Renal cortex interstitium (tissue), 11 donors: ENCODE results near the gene WDR76. TPM values are rescaled to one million over a fixed set of nuclear protein-coding genes. Genes with fewer than 3 reads are reported as not detected.

Experiments used
- DNase-seq, 11 donors: peaks; one replicate each; pipeline ENCODE4 v3.0.0-alpha.2; 2013; ENCODE audit warnings: low read depth in 9 of 11, low spot score in 4 of 11; ENCODE audit errors: extremely low read depth in 1 of 11
- polyA plus RNA-seq, 3 donors: library from polyadenylated mRNA; unstranded; fragments of 120-200 nt; gene quantifications; one replicate each; pipeline ENCODE4 v1.2.1, GENCODE V29; 2013; ENCODE audit not compliant: insufficient read length in 3 of 3

WDR76 gene
- polyA plus RNA-seq, 3 donors: 12.2 to 18.1 (median 16.7) TPM

DNA sequence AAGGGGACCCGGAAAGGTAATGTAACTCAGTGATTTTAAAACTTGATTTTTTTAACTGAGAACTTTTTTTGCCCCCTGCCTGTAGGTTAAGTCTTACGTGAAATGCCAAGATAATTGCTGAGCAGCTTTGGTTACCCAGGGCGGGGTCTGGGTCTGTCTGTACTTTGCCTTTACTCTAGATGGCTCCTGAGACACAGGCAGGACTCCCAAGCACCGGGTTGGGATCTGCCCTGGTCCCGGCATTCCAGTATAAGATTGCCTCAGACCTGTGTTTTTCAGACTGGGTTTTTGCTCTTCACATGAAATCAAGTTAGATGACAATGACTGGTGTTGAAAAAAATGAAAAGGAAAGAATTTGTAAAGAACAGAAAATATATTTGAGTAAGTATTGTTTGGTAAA lies 40.3 kb downstream of the WDR76 start:
- no peak for DNase-seq

DNA sequence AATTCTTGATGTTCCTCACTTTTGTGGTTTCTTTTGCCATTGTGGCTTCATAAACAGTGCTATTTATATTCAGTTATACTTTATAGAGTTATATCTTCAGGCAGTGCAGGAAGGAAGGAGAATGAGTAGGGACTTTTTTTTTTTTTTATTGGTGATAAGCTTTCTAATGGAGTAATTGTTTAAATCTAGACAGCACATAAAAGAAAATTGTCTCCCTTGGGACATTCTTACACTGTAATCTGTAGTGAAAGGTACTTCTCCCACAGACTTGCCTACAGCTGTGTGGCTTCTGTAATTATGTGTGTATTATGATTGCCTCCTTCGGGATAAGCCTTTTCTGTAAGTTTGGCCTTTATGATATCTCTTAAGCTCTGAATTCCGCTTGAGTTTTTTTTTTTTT lies 41.6 kb downstream of the WDR76 start:
- DNase-seq: no peak

DNA sequence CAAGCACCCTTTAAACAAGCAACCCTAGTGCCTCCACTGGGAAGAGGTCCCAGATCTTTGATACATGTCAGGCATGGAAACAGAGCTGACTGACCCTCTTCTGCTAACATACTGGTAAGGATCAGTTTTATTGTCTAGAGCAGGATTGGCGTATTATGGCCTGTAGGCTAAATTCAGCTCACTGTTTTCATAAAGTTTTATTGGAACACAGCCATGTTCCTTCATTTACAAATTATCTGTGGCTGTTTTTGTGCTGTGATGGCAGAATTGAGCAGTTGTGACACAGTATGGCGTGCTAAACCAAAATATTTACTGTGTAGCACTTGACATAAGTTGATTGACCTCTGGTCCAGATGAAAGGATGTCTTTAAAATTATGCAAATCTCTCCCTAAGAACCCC lies 45.0 kb downstream of the WDR76 start:
- DNase-seq: no peak

DNA sequence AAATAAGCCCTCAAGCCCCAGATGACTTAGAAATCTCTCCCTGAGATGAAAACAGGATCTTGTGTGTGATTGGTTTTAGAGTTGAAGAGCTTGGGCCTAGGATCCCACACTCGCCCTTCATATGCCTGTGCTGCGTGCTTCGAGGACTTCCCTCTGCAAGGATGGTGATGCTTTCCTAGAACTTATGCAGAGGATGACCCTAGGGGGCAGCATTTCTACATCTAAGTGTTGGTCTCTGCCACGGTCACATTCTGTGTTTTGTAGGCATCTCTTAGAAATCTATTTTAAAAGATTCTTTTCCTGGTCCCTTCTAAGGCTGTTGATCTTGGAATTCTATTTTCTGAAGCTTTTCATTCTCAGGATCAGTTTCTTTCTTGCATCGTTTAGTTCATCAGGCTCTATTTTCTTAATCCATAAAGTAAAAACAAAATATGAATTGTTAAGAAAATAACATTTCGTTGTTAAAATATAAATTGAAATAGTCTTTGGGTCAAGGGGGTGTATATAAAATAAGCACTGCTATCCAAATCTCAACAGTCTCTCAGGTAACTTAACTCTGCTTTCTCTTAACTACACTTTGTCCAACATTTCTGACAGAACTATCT lies 45.7 kb downstream of the WDR76 start:
- peak; percentile 27 to 73 (median 54) for DNase-seq

DNA sequence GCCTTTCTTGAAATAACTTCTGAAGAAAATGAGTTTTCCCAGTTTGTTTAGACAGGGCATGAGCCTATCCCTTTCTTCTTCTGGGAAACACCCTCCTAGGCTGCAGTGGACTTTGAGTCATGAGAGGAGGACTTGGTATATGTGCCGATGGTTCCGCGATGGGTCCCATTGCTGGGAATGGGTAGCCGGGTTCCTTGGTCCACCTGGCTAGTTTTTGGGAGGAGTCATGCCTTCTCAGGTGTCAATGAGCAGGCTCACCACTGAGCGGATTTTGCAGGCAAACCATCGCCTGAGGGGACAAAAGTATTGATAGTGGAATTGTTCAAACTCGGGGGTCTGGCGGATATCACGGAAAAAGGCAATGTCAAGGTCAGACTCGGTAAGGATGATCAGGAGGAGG lies 46.8 kb downstream of the WDR76 start:
- no peak for DNase-seq

DNA sequence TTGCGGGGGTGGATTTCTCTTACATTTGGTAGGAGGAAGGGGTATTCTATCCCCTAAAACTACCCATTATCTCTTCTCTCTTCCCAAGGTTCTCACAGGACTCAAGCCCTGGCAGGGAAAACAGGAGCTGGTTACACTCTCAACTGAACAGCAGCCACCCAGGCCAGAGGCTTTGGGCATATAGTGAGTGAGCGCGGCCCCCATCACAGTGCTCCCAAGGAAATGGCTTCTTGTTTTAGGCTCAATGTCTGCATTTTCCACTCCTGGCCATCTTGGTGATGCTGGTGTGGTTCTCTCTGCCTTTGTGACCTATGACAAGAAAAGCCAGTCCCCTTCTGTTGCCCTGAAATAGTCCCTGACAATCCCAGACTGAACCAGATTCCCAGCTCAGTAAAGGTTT lies 50.1 kb downstream of the WDR76 start:
- no peak for DNase-seq

DNA sequence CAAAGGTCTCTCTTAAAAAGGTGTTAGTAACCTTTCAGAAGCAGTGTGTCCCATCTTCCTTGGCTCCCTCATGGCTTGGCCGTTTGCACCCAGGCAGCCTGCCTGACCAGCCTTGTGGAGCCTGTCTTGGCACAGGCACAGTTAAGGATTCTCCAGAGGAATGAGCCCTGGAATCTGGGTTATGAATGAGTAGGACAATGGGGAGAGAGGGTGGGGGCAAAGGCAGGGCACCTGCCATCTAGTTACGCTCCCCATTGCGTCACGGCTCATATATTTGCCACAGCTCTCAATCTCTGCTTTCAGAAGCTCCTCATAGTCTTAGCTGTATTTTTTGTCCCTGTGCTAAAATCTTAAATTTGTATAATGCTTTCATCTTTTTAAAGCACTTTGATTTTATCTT lies 50.6 kb downstream of the WDR76 start:
- DNase-seq: peak in 2 of 11 donors; percentile 7 to 21

DNA sequence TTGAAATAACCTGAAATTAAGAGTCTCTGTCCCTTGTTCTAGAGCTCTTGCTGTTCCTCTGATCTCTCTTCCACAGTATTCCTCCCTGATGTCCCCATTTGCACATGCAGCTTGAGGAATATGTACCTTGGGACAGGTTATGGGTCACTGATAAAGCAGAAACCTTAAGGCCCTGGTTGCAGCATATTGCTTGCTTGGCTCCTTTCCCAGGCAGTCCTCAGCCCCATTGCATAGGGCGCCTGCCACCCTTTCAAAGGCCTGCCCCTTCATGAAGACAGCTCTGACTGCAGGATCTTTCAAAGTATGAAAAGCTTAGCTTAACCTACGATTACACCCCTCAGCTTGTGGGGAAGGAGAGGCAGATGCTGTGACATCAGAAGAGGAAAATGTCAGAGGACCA lies 51.6 kb downstream of the WDR76 start:
- DNase-seq: no peak

DNA sequence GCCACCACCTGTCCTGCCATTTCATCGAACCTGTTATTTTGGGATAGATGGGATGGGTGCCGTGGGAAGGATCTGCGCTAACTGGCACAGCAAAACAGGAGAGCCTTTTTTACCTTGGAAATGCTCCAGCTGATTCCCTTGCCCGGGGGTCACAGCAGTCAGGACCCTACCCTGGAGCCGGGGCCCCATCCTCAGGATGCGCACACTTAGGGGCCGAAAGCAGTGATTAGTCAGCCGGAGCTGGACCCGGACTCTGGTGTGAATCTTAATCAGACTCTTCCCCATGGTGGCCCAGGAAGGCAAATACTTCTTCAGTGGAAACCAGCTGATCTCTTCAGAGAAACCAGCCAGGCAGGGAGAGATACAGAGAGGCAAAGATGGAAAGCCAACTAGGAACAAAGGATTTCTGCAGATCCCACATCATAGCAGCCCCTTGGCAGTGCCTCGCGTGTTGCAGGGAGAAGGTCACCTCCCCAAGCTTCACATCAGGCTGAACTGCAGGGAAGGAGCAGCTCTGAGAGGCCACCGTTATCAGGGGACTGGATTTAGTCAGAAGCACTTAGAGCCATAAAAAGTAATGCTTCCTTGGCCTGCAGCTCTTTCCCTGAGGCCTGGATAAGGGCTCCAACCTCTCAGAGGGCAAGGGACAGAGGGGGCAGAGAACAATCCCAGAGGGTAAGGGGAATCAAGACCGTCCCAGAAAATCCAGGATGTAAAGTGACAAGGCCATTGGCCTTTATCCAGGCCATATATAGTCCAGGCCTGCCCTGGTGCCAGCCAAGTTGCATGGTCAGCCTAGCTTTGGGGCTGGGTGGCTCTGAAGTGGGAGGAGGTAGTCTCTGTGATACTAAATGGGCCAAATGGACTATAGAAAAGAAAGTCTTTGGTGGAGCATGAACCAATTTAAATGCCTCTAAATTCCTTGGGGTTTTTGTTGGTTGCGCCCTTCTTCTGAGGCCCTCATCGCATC lies 52.9 kb downstream of the WDR76 start:
- DNase-seq: no peak

DNA sequence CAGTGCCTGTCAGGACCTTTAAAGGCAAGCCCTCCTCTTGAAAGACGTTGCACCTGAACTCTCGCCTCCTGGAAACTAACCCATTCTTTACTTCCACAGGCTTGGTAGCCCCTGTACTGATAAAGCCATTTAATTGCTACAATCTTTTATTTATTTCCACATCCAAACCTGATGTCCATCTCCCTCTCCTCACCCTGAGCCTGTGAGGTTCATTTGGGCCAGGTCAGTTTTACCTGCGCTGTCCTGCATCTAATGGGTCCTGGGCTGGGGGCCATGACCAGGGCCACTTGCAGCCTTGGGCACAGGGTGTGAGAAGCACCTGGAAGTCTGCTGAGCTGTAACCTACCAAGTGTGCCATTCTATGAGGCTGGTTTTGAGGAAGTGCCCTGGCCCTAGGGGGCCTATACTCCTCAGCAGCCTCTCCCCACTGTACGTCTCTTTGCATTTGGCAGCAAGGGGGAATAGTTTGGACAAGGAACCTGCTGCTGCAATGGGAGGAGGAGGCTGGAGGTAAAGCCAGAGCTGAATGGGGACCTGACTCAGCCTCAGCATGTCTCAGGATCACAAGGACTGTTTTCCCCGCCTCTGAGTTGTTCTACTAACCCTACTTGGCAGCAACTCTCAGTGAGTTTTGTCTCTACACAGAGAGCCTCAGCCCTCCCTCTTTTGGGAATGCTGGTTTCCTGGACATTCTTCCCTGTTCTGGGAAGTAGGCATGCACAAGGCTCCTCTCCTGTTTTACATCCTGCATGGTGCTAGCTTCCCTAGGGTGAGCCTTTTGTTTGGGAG lies 53.8 kb downstream of the WDR76 start:
- DNase-seq: no peak

DNA sequence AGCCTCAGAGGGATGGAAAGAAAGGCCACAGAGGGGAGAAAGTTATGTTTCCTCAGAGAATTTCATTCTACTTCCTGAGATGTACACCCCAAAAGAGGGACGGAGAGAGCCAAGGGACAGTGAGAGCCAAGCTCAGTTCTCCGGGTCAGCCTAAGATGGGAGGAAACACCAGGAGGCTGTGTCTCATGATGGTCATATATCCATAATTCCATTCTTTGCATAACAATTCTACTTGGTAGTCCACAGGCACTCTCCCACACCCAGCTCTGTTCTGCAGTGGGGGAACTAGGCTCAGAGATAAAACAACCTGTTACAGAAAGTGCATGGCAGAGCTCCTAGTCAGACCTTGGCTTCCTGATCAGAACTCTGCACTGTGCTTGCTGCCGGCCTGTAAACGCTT lies 54.4 kb downstream of the WDR76 start:
- DNase-seq: no peak

DNA sequence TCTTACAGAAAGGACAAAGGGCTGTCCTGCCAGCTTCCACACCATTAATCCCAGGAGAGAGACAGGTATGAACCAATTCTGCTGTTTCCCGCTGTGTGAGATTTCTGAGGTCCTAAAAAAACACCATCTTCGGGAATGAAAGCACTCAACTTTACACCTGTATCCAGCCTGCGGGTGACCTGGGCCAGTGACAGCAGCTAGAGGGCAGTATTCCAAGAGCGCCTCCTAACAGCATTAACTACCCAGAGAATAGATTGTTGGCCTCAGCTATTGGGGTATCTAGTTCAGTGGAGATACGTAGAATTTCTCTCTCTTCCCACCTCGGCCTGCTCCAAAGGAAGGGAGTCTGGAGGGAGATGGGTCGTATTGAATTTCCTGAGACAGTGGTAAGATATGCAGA lies 55.1 kb downstream of the WDR76 start:
- no peak for DNase-seq

DNA sequence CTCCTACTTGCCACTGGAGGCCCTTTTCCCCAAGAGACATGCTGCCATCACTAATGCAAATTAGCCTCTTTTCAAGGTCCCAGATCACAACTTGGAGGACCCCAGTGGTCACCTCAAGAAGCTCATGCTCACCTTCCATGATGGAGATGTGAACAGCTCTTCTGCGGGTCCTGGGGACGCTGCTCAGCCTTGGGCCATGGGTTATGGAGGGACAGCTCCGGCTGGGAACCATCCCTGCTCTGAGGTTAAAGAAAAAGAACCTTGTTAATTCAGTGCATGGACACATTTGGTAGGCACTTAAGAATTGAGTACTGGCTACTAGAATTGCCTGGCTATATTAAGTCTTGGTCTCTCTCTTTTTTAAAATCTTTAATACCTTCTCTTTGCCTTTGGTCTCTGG lies 56.8 kb downstream of the WDR76 start:
- DNase-seq: no peak

DNA sequence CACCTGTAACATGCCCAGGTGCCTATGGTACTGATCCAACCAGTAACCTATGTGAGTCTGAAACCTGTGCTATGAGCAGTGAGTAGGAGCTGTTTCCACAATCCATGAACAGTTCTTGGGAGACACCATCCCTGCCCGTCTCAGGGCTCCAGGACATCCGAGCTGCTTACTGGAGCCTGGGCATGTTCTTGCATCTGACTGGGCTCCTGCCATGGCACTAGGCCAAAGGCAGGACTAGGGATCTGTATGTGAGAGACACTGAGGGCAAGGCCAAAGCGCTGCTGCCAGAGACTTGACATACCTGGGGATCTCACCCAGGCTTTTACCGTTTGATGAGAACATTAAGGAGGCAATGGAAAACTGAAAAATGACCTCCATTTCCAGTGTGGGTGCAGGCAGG lies 59.8 kb downstream of the WDR76 start:
- DNase-seq: no peak

DNA sequence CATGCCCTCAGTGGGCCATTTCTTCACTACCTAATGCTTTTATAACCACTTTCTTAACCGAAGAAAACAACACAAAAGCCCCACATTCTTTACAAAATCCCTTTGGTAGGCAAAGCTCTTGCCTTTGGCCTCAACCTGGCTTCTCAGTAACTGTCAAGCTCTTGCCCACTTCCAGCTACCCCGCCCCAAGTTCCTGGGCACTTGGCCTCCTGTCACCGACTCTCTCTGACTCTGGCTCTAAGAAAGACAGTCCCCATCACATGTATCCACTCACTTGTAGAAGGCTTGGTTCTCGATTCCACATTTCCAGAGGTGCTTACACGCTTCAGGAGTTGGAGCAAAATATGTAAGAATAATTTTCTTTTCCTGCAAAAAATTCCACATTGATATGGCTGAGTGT lies 61.1 kb downstream of the WDR76 start:
- DNase-seq: no peak

DNA sequence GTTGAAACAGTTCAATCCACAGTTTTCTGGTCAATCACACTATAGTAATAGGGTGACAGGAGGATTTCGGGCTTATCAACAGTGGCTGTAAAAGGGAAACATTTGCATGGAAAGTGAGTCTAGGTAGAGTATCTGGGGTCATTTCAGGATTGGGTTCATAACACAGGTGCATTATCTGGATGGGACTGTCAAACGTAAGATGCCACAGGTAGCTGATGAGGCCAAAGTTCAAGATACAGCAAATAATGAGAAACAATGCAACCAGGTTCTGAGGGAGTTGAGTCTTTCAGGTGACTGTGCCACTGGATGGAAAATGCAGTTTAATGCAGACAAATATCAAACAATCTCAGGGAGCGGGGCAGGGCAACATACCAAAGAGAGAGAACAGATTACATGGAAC lies 62.2 kb downstream of the WDR76 start:
- DNase-seq: no peak

DNA sequence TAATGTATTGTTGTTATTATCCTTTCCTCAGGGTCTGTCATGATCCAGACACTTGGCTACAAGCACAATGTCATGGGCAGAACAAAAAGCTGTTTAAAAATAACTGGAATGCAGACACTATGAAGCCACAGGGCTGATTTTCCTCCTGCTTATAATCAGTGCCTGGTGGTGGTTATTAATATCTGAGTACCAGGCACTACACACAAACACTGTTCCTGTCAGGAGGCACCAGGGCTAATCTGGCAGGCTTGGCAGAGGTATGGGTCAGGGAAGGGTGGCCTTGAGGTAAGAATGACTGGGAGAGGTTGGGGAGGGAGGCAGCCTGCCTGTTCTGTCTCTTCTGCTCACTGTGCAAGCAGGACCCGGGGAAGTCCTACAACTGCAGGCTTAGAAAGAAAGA lies 67.2 kb downstream of the WDR76 start:
- no peak for DNase-seq

DNA sequence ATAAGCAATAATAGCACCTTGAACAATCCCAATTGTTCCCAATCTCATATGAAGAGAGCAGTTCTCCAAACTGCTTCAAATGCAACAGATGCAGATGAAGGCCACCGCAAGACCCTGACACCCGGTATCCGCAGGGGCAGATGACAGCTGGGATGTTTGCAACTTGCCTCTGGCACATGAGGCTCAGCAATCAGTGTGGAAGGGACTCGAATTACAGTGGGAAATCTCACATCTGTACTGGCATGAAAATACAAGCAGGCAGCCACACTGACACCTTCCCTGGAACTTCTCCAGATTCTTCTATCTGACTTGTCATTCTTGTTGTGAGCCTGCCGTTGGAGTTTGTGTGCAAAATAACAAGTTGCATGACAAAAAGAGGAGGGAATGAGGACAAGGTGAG lies 68.8 kb downstream of the WDR76 start:
- DNase-seq: no peak

DNA sequence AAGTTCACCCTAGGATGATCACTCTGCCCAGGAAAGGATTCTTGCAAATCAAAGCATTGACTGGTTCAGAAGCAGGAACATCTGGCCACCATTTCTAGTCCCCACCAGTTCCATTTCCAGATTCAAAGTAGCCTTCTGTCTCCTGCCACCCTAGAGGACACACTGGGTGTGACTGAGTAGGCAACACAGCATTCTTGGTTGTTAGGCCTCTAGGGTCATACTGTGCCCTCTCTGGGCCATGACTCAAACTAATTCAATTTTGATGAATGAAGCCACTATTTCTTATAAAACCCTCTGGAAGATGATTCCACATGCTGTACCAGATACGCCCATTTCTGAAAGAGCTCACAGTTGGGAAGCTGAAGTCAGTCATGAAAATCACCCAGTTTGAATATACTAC lies 69.7 kb downstream of the WDR76 start:
- no peak for DNase-seq

DNA sequence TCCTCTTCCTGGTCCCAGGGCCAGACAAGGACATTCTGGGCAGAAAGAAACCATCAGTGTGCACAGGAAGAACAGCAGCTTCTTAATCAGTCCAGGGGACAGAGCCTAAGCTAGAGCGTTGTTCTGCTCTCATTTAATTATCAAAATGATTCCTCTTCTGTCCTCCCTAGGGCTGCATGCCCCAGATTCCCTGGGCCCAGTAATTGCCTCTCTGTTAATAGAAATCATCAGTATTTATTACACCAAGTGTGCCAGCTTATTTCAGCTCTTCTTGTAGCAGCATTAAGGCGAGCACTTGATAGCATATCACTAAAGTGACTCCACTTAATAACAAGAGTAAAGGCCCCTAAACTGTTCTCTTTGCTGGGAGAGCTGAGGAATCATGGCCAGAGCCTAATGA lies 72.1 kb downstream of the WDR76 start:
- DNase-seq: no peak
